ENCODE data around the gene STK39. TPM values are rescaled to one million over a fixed set of nuclear protein-coding genes. Genes with fewer than 3 reads are reported as not detected.

STK39 gene
- total RNA-seq, 1 donor from 2014 or later, result 13.8 TPM

DNA sequence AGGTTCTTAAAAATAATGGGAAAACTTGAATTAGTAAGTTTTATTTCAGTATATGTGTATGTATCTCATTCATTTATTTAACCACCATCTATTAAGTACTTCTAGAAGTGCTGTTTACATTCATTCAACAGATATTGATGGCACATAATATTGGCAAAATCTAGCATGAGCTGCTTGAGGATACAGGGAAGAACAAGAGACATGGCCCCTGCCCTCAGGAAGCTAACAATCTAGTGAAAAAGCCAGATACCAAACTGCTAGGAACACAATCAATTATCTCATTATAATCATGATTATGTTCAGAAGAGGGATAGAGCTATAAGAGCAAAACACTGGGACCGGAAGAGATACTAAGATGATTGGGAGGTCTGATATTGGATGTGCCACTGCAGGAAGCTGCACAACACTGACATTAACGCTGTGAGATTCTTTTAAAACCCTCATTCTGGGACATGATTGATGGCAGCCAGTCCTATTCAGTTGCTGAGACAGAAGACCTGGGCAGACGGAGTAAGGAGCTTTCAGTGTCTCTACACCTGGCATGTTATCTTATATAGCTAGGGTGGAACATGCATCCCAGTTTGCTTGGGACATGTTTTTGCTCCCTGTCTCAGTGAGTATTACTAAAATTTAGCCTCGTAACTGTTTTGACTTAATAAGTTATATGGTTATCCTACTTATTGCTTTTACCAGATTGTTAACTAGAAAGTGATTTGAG lies 314.1 kb downstream of the STK39 start:
- DNase-seq (ENCODE audit: low read depth), result no peak

DNA sequence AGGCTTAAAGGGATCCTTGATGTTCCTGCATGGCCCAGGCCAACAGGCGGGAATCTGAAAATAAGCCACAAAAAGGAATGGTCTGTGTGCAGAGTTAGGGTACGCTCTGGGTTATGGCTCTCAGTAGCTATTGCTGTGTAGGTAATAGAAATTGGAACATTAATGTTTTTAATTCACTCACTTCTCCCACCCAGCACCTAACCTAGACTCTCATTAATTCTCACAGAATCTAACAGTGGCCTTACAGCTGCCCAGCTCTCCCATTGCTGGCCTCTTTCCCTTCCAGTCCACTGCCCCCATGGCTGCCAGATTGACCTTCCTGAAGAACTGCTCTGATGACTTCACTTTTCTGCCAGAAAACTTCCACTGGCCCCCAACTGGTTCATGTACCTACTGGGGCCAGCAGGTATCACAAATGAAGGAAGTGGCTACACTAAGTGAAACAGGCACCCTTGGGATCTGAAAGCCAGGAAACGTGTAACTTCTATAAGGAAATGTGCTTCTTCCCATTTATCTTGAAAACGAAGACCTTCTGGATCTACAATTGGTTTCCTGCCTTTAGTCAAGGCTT lies 315.2 kb downstream of the STK39 start:
- DNase-seq (ENCODE audit: low read depth), result no peak

DNA sequence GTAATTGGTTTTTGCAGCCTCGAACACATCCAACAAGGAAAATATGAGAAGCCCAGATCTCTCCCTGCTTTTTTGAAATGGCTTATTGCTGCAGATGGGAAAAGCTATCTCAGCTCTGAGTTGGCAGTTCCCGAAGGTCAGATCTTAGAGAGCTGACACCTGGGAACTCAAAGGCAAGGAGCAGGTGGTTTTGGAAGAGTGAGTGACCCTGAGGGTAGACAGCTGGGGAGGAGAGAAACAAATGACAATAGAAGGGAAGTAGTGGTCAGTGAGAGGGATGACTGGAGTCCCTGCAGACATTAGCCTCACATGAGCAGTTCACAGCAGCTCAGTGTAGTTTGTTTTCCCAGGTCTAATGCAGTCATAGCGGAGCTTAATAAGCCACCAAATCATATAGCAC lies 317.9 kb downstream of the STK39 start:
- DNase-seq (ENCODE audit: low read depth), result peak; percentile 21

DNA sequence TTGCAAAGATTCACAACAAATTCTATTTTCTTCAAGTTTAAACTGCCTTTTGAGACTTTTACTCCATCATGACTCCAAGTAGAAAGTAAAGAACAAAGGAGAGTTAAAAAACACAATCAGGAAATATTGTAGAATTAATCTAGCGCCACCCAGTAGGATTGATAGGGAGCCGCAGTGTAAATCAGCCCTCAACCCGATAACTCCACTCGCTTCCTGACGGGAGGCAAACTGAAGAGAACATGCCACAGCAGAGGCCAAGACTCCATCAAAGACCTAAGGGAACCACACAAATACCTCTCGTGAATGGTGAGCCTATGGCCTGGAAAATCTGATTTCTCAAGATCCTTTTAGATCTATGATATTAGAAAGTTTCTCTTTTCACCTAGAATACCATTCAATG lies 319.0 kb downstream of the STK39 start:
- no peak for DNase-seq (ENCODE audit: low read depth)

DNA sequence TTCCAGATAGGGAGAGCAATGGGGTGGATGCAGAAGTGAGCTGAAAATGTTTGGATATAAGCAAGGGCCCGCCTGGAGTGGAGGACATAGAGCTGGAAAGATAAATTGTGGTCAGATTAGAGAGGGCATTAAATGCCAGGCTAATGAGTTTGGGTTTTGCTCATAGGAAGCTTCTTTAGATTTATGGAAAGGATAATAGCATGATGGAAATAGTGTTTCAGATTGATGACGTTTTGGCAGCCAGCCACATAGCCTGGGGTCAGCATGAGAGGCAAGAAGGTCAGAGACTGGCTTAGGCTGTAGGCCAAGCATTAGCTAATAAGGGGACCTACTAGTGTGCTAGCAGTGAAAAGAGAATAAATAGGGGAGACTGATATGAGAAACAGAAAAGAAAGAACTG lies 321.6 kb downstream of the STK39 start:
- no peak for DNase-seq (ENCODE audit: low read depth)

DNA sequence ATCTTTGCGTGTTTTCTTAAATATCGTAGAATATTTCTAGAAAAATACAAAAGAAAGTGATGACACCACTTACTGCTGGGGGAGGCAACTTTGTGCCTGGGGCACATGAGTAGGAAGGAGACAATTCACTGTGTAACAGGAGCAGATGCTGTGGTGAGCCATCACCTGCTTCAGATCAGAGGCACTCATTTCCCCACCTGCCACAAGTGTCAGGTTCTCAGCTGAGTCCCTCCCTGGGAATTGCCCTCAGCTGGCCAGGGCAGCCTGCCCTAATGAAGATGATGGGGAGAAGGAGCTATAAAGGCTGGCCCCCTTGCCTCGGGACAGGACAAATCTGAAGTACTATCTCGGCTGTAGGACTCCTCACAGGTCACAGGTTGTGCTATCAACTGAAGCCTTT lies 322.8 kb downstream of the STK39 start:
- DNase-seq (ENCODE audit: low read depth), result no peak

DNA sequence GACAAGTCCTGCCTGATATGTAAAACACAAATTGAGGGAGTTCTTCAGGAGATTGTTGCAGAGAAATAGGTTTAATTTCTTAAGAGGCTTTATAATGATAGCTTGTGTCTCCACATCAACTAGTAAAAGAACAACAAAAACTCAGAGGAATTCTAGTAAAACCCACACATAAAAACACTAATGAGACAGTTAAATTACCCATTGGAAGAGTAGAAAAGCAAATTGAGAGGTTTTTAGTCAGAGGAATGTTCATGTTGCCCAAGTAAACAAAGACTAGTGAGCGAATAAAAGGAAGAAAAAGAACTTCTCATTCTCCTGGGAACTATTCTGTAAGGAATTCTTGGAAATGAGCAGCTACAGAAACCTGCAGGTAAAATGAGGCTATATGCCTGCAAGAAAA lies 330.6 kb downstream of the STK39 start:
- DNase-seq (ENCODE audit: low read depth), result peak; percentile 4

DNA sequence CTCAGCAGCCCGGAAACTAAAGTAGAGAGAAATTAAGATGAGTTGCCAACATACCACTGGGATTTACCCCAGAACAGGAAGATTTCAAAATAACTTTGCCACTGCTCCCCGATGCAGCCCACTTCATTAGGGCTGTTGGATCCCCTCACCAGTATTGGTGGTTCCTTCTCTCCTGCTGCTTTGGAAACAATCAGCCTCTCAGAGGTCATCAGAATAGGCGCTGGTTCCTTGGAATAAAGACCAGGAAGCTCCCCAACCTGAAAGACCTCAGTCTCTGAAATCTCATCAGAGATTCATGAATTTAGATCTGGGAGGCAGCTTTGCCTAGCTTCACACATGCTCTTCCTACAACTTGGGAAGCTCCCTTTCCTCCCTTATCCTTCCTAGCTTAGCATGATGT lies 332.4 kb downstream of the STK39 start:
- DNase-seq (ENCODE audit: low read depth), result no peak

DNA sequence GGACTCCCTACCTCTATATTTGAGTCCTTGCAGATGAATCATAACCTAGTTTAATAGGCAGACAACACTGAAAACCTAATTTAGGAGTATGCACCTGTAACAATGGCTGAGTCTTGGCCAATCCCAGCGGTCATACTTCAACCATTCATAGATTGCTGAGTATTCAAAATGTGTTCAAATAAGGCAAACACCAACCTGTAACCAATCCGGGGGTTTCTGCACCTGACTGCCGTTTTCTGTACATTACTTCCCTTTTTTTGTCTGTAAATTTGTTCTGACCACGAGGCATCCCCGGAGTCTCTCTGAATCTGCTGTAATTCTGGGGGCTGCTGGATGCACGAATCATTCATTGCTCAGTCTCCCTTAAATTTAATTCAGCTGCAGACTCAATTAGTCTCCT lies 338.6 kb downstream of the STK39 start:
- no peak for DNase-seq (ENCODE audit: low read depth)

DNA sequence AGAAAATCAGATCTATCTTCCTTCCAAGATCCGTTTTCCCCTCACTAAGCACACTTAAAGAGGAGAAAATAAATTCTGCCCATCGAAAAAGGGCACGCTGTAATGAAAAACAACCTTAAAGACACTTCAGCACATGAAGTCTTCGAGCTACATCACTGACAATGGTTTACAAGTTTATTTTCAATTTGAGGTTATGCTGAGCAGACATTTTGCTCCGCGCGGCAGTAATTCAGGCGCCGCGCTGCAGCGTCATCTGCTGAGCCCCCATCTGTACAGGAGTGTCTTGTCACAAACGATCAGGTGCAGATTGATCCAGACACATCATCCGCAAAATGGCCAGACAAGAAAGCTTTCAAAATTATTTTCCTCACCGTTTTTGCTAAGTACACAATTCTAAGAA lies 341.7 kb downstream of the STK39 start:
- DNase-seq (ENCODE audit: low read depth), result no peak

Other genes starting within 250 kb of the STK39 start
- gene CERS6, start 208.7 kb upstream of the STK39 start, total RNA-seq, result 13.9 and 19.7 TPM in 2 replicates